GM19324 (cell line): ENCODE results near the gene HDAC11.
A peak's percentile ranks its signal among the peaks of the same experiment; 100 is the strongest.
"Not testable (repeated sequence)": the region's sequence is repeated elsewhere in the genome, so short reads cannot be mapped to it uniquely, and the experiment has no call there.

Experiments used
- ATAC-seq: cut with Tn5 transposase; IDR thresholded peaks from one replicate; pipeline ENCODE4 v1.9.1; 2021; ENCODE audit warnings: mild to moderate bottlenecking, moderate library complexity; ENCODE audit not compliant: unreplicated experiment, low FRiP score

The HDAC11 gene, protein sequence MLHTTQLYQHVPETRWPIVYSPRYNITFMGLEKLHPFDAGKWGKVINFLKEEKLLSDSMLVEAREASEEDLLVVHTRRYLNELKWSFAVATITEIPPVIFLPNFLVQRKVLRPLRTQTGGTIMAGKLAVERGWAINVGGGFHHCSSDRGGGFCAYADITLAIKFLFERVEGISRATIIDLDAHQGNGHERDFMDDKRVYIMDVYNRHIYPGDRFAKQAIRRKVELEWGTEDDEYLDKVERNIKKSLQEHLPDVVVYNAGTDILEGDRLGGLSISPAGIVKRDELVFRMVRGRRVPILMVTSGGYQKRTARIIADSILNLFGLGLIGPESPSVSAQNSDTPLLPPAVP

GRCh38 chr3:13479582-13480339 lies at the start of gene HDAC11:
TSS of gene HDAC11 (plus strand) at chr3:13480306. CDS start at chr3:13480348, 42 bp downstream.
- peak; percentile 98 for ATAC-seq

DNA sequence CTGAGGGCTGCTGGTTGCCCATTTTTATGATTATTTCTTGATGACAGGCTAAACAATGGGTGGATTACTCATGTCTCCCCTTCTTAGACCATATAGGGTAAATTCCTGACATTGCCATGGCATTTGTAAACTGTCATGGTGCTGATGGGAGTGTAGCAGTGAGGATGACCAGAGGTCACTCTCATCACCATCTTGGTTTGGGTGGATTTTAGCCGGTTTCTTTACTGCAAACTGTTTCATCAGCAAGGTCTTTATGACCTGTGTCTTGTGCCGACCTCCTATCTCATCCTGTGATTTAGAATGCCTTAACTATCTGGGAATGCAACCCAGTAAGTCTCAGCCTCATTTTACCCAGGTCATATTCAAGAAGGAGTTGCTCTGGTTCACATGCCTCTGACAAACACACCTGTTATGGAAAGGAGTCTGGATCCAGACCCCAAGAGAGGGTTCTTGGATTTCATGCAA lies 49.7 kb upstream of the HDAC11 start:
- not testable (repeated sequence) for ATAC-seq

DNA sequence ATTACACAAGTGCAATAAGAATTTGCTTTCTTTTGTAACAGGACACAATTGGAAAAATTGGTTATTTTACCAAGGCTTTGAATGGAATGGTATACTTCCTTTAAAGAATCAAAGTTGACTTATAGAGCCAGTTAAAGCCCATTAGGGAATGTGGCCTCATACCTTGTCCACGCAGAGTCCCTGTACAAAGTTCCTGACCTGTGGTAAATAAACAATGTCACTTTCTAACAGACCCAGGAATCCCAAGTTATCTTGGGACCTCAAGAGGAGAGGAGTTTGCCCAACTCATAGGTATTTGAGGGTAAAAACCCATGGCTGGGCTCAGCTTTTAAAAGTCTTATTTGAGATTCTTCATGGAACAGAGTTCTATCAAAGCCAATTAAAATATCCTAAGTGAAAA lies 48.0 kb upstream of the HDAC11 start:
- ATAC-seq: no peak

DNA sequence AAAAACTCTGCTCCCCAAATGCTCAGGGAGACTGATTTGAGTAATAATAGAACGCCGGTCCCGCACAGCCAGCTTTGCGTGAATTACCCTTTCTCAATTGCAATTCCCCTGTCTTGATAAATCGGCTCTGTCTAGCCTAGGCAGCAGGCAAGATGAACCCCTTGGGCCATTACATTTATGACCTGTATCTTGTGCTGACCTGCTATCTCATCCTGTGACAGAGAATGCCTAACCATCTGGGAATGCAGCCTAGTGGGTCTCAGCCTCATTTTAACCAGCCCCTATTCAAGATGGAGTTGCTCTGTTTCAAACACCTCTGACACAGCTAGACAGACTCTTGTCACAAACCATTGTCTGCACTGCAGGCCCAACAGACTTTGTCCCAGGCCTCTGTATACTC lies 46.2 kb upstream of the HDAC11 start:
- ATAC-seq: no peak

- not testable (repeated sequence) for ATAC-seq
Observed at GRCh38 chr3:13436213-13436612, 43.9 kb upstream of the HDAC11 start.

DNA sequence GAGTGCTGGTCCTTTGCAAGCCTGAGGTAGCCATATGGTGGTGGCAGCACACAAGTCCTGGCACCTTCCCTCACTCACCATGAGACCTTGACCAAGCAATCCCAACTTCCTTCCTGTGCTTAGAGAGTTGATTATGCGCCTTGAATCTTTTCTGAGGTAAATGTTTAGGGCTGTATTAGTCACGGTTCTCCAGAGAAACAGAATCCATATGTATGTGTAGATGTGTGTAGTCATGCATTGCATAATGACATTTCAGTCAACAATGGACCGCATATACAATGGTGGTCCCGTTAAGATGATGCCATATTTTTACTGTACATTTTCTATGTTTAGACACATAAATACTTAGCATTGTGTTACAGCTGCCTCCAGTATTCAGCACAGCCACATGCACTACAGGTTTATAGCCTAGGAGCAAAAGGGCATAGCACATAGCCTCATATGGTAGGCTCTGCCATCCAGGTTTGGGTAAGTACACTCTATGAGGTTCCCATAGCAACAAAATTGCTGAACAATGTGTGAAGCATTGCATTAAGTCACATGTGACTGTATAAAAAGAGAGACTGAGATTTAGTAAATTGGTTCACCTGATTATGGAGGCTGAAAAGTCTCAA lies 39.8 kb upstream of the HDAC11 start:
- ATAC-seq: no peak

GRCh38 chr3:13442882-13443281 lies 37.2 kb upstream of the HDAC11 start:
- ATAC-seq: not testable (repeated sequence)

- ATAC-seq: no peak
Observed at GRCh38 chr3:13451301-13451673, 28.8 kb upstream of the HDAC11 start.

DNA sequence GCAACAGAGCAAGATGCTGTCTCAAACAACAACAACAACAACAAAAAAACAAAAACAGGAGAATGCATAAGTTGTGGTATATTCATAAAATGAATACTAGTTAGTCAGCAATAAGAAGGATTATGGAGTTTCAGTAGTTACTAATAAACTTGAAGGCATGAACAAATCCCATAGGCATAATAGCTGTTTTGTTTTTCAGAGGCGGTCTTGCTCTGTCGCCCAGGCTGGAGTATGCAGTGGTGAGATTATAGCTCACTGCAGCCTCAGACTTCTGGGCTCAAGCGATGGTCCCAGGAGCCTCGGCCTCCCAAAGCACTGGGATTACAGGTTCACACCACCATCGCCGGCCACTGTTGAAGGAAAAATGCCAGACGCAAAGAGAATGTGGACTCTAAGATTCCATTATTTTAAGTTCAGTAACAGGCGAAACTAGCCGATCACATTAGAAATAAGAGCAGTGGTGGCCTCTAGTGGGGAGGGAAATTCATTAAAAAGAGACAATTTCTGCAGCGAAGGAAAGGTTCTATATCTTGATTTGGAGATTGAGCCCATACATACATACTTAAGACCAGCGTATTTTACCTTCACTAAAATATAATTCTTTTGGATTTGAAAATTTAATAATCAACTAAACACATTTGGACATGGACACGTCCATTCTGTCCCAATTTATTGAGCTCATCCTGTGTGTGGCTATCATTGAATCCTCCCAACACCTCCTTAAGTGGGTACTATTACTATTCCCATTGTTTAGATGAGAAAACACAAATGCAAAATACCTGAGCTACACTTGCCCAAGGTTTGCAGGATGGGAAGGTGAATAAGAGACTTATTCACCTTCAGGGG lies 27.4 kb upstream of the HDAC11 start:
- ATAC-seq: no peak

GRCh38 chr3:13455644-13456043 lies 24.5 kb upstream of the HDAC11 start:
- ATAC-seq: no peak

DNA sequence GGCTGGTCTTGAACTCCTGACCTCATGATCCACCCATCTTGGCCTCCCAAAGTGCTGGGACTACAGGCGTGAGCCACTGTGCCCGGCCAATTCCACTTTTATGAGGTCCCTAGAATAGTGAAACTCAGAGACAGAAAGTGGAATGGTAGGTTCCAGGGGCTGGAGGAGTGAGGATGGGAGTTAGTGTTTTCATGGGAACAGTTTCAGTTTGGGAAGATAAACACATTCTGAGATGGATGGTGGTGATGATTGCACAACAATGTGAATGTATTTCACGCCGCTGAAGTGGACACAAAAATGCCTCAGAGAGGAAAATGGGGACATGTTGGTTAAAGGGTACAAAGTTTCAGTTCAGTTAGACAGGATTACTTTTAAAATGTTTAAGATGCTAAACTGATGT lies 22.5 kb upstream of the HDAC11 start:
- no peak for ATAC-seq

DNA sequence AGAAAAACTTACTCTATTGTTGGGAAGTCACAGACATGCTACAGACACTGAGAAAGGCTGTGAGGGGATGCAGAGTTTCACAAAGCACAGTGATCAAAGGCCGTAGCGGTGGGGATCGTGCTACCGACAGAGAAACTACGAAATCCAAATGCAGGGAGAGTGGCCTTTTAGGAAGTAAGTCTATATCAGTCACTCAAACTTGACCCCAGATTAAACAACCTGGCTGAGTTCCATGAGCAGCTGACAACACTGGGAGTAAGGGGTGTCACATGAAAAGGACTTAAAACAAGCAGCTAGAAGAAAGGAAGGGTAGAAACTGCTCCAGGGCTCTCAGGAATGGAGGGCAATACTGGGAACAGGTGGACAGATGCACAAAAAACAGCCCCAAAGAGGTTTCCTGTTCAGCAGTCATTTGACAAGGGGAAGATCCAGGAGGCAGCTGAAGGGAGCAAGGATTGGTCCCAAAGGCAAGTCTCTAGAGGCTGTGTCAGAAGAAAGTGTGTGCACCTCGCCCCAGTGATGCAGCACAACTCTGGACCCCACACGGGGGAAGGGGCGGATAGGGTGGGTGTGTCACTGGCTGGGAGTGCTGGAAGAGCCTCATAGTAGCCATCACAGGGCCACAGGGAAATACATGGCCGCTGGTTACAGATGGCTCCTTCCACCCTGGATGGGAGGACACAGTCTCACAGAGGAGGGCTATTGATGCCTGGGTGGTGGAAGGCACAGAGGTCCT lies 20.3 kb upstream of the HDAC11 start:
- ATAC-seq: no peak

- ATAC-seq: no peak
Observed at GRCh38 chr3:13460341-13460736, 19.8 kb upstream of the HDAC11 start.

- ATAC-seq: no peak
Observed at GRCh38 chr3:13461169-13462124, 18.7 kb upstream of the HDAC11 start.

DNA sequence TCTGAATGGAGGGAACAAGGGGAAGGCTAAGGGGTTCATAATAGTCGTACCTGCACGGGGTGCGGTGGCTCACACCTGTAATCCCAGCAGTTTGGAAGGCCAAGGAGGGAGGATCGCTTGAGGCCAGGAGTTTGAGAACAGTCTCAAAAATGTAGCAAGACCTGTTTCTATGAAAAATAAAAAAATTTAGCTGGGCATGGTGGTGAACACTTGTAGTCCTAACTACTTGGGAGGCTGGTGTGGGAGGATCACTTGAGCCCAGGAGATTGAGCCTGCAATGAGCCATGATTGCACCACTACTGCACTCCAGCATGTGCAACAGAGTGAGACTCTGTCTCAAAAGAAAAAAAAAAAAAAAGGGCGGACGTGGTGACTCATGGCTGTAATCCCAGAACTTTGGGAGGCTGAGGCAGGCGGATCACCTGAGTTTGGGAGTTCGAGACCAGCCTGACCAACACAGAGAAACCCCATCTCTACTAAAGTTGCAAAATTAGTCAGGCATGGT lies 17.9 kb upstream of the HDAC11 start:
- ATAC-seq: no peak

DNA sequence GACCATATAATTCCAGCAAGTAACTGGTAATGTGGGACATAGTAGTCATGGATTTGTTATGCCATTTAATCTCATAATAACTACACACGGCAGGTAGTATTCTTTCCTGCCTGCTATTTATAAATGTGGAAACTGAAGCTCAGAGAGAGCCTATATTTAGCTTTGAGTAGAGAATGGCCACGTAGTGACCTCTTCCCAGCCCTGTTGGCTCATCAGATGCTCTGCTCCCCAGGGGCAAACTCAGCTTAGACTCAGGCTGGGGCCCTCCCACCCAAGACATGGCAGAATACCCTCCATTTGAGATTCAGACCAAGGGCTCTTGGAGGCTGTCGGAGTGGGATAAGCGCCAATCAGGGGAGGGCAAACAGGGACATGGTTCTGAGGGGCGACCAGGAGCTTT lies 17.3 kb upstream of the HDAC11 start:
- no peak for ATAC-seq

DNA sequence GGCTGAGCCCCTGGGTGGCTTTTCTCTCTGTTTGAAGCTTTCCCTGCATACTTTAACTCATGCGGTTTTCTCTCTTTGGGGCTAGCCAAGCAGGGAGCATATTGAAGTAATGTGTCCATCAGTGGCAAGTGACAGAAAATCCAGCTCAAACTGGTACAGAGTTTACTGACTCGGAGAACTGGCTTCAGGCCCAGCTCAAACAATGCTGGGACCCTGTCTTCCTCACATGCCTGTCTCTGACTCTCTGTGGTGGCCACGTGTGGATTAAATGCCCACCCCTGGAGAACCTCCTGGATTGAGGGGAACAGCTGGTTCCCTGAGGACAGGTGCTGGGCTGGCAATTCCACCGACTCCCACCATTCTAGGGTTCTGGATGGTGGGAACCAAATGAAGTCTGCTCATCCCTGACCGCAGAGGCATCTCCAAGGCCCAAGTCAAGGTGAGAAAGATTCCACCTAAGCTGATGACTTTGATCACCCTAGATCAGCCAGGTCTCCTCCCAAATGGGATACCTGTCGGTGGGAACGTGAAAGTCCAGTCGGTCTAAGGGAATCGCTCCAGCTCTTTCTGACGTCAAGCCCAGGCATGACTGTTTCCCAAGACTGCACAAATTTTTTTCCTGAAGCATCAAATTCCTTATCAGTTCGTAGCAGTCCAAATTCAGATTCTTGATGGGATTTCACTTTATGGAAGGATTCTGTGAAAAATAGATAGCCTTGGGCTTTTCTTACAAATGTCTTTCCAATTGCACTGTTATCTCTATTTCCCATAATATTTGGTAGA lies 16.3 kb upstream of the HDAC11 start:
- ATAC-seq: no peak
